ENCODE results near the gene CCT5. TPM values are rescaled to one million over a fixed set of nuclear protein-coding genes. Genes with fewer than 3 reads are reported as not detected.

The CCT5 gene
- polyA plus RNA-seq, 1 of the 3 experiments (the other 2 are of a cell fraction), result 378 TPM

GRCh38 chr5:10254686-10255085 lies 4.6 kb downstream of the CCT5 start:
- H3K9me2 ChIP-seq, result no peaks in the 10 kb centered on the region
- peaks cover 74 to 78% of the 10 kb centered on the region in 2 experiments for H3K36me3 ChIP-seq (replicated peaks in 1 of 2; ENCODE audit: control insufficient read depth in 1 of 2, insufficient read depth in 2 of 2, low read length in 1 of 2)
- H3K79me2 ChIP-seq (ENCODE audit: insufficient read depth), result peaks cover 97% of the 10 kb centered on the region
- no peaks in the 10 kb centered on the region for H3K27me3 ChIP-seq (ENCODE audit: insufficient read depth)
- H3K4me1 ChIP-seq (ENCODE audit: control insufficient read depth in 1 of 2, insufficient read depth in 2 of 2, low read depth in 1 of 2, low read length in 1 of 2), result peaks cover 0 to 14% of the 10 kb centered on the region in 2 experiments; a peak in 2 of 4 replicates
- no peak overlapping the region for H3K9ac ChIP-seq
- no peak overlapping the region for H3K4me3 ChIP-seq (ENCODE audit: low read depth in 2 of 2, low read length in 1 of 2)
- no peaks in the 10 kb centered on the region for H3K9me3 ChIP-seq
- POLR2A ChIA-PET, result no interaction called here
- TF ChIP-seq CTCF (IDR thresholded peaks at IDR 0.05) (no peak), RCOR1 (IDR thresholded peaks at IDR 0.05; ENCODE audit: low read length) (no peak), TAF1 (IDR thresholded peaks at IDR 0.05; ENCODE audit: borderline replicate concordance, low read depth, low read length) (no peak), MEF2A (IDR thresholded peaks at IDR 0.05; ENCODE audit: borderline replicate concordance, low read depth) (no peak), GABPA (IDR thresholded peaks at IDR 0.05; ENCODE audit: low read depth) (no peak), ZBTB33 (IDR thresholded peaks at IDR 0.05; ENCODE audit: borderline replicate concordance, low read depth) (no peak), EZH2phosphoT487 (IDR thresholded peaks at IDR 0.05; ENCODE audit: borderline replicate concordance, low read depth) (no peak), NRF1 (IDR thresholded peaks at IDR 0.05; ENCODE audit: low read depth, low read length) (no peak), NFIC (IDR thresholded peaks at IDR 0.05; ENCODE audit: borderline replicate concordance) (no peak), REST (IDR thresholded peaks at IDR 0.05; ENCODE audit: low read depth, low read length) (no peak), SMC3 (IDR thresholded peaks at IDR 0.05; ENCODE audit: low read depth, low read length) (no peak), RFX5 (IDR thresholded peaks at IDR 0.05; ENCODE audit: low read length) (no peak), MXI1 (IDR thresholded peaks at IDR 0.05; ENCODE audit: low read depth, low read length) (no peak), JUND (IDR thresholded peaks at IDR 0.05) (no peak), PBX3 (IDR thresholded peaks at IDR 0.05) (no peak), POLR2AphosphoS5 (IDR thresholded peaks at IDR 0.05; ENCODE audit: low read depth, low read length) (no peak), CHD2 (IDR thresholded peaks at IDR 0.05; ENCODE audit: low read length, partially characterized antibody) (no peak), YY1 (IDR thresholded peaks at IDR 0.05; ENCODE audit: low read depth) (no peak), RAD21 (IDR thresholded peaks at IDR 0.05; ENCODE audit: low read length) (no peak), TCF12 (IDR thresholded peaks at IDR 0.05) (no peak)
- no peaks in the 10 kb centered on the region for H3F3A ChIP-seq (replicated peaks; ENCODE audit: insufficient read depth)
- DNase-seq, result no peak
- H2AFZ ChIP-seq (ENCODE audit: low read depth), result no peak overlapping the region
- H3K4me2 ChIP-seq, result no peak overlapping the region
- CTCF ChIA-PET, result interaction anchor here (1.3 kb wide), 1 partner anchor 10 kb away, joined by 4 read pairs; no protein-coding TSS in a partner anchor
- H3K27ac ChIP-seq (ENCODE audit: low read depth in 2 of 2, low read length in 1 of 2), result no peak overlapping the region
- 28% methylated on average over 2 of the region's 2 CpGs for WGBS (ENCODE audit: low lambda C conversion rate)
- H4K20me1 ChIP-seq (ENCODE audit: insufficient read depth), result peaks cover 64% of the 10 kb centered on the region
